ENCODE results near the gene RTN4RL1.

The RTN4RL1 gene

DNA sequence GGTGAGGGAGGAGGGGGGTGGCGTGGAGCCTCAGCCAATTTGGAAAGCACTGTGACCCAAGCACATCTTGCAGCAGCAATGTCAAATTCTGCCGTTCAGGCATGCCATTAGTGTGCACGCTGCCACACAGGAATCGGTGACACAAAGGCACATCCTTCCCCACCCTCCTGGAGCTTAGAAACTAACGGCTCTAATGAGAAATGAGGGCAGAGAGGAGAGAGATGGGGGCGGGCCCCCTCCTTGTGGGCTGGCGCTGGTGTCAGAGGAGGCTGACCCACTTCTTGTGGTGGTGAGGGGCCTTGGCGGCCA is 94.8 kb downstream of the RTN4RL1 start:
- TF ChIP-seq, protein P1, sequence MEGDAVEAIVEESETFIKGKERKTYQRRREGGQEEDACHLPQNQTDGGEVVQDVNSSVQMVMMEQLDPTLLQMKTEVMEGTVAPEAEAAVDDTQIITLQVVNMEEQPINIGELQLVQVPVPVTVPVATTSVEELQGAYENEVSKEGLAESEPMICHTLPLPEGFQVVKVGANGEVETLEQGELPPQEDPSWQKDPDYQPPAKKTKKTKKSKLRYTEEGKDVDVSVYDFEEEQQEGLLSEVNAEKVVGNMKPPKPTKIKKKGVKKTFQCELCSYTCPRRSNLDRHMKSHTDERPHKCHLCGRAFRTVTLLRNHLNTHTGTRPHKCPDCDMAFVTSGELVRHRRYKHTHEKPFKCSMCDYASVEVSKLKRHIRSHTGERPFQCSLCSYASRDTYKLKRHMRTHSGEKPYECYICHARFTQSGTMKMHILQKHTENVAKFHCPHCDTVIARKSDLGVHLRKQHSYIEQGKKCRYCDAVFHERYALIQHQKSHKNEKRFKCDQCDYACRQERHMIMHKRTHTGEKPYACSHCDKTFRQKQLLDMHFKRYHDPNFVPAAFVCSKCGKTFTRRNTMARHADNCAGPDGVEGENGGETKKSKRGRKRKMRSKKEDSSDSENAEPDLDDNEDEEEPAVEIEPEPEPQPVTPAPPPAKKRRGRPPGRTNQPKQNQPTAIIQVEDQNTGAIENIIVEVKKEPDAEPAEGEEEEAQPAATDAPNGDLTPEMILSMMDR (IDR thresholded peaks at IDR 0.05; ENCODE audit: low read depth, low read length), result no peak
- no peak for DNase-seq (ENCODE audit: low read depth, low spot score)
- in situ Hi-C loops (cut with HindIII; ENCODE audit: low sequenced_read_pairs), result no loop called here

DNA sequence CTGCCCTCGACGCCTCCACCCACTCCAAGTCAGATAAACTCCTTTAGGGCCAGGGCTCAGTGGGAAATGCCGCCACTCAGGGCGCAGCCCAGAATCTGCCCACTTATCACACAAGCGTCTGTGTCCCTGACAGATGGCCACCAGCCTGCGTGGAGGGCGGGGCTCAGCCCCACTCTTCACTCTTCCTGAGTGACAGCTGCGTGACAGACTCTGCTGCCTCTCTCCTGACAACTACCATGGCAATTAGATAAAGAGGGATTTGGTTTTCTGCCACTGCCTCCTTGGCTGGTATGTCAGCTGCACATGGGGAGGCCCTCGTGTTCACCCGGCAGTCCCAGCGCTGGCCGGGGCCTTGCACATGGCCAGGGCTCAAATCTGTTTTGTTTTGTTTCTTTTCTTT is 96.2 kb downstream of the RTN4RL1 start:
- in situ Hi-C loops (cut with HindIII; ENCODE audit: low sequenced_read_pairs), result no loop called here
- TF ChIP-seq, protein P1 (IDR thresholded peaks at IDR 0.05; ENCODE audit: low read depth, low read length), result no peak
- DNase-seq (ENCODE audit: low read depth, low spot score), result no peak
- H3K4me3 ChIP-seq (ENCODE audit: low read depth, low read length), result no peak overlapping the region

More for the DNA sequence above, 94.8 kb downstream of the RTN4RL1 start:
- H3K4me3 ChIP-seq (ENCODE audit: low read depth, low read length), result no peak overlapping the region

DNA sequence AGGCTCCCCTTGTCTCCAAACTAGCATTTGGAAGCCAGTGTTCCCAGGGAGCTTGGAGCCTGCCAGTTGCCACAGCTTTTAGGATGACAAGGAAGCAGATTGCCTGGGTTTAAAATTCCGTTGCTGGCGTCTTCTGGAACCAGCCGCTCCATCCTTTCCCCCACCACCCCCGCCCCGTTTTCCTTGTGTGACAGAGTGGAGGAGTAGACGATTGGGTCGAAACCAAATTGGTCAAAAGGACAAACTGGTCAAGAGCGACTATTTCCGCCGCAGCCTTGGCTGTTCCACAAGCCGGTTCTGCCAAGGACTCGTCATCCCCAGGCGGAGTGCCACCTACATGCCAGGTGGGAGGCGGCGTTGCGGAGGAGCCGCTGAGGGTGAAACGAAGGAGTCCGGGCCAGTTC is 104.2 kb downstream of the RTN4RL1 start:
- no peak overlapping the region for H3K4me3 ChIP-seq (ENCODE audit: low read depth, low read length)
- in situ Hi-C loops (cut with HindIII; ENCODE audit: low sequenced_read_pairs), result loop anchor here (25.0 kb wide), 1 partner anchor 116 kb away; the partner anchor contains the start of genes DPH1, OVCA2 and RTN4RL1
- TF ChIP-seq, protein P1 (IDR thresholded peaks at IDR 0.05; ENCODE audit: low read depth, low read length), result no peak
- DNase-seq (ENCODE audit: low read depth, low spot score), result no peak

DNA sequence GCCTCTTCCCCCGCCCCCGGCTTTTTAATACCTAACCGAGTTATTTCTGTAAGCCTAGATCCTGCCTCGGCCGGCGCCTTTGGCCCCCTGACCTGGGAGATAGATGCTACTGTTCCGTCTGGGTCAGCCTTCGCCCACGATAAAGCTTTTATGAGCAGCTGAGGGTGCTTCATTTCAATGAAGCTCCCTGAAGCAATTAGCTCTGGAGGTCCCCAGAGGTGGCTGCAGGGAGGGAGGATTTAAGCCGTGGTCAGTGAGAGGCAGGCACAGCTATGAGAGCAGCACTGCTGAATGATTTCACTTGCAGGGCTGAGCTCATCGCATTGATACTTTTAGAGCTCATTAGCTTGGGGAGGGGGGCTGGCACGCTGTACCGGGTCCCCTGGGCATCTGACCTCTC is 105.9 kb downstream of the RTN4RL1 start:
- DNase-seq (ENCODE audit: low read depth, low spot score), result no peak
- no peak overlapping the region for H3K4me3 ChIP-seq (ENCODE audit: low read depth, low read length)
- TF ChIP-seq, protein P1 (IDR thresholded peaks at IDR 0.05; ENCODE audit: low read depth, low read length), result no peak
- in situ Hi-C loops (cut with HindIII; ENCODE audit: low sequenced_read_pairs), result loop anchor here (25.0 kb wide), 1 partner anchor 118 kb away; the partner anchor contains the start of genes DPH1, OVCA2 and RTN4RL1

DNA sequence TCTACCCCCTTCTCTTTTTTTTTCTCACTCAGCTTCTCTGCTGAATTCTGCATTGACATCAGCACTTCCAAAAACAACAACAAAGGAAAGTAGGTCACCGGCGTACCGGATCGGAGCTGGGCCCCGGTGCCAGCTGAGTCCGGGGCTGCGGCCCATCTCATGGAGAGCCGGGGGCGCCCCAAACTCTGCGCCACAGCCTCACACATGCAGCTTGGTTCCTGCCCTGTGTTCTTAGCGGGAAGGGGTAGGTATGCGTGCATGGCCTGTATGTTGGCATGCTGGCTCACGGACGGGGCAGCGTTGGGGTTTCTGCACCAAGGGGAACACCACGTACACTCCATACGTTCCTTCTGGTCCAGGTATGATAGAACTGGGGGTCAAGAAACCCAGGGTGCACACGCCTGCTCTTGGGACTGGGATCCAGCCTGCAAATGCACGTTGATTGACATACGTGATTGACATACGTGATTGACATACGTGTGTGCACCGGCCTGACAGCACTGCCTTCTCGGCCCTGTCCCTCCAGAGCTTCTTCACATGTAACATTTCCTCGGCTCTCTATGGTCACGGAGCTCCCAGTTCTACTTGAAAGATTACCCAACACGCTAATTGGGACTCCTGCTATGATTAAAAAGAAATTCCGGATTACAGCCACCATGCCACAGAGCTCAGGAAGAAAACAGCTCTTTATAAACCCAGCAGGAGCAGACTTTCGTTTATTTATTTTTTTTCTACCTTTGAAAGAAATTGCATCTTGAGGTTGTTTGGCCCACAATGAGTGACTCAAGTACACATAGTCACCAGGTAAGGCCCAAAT is 106.6 kb downstream of the RTN4RL1 start:
- no peak for DNase-seq (ENCODE audit: low read depth, low spot score)
- no peak overlapping the region for H3K4me3 ChIP-seq (ENCODE audit: low read depth, low read length)
- in situ Hi-C loops (cut with HindIII; ENCODE audit: low sequenced_read_pairs), result loop anchor here (25.0 kb wide), 1 partner anchor 119 kb away; the partner anchor contains the start of genes DPH1, OVCA2 and RTN4RL1
- TF ChIP-seq, protein P1 (IDR thresholded peaks at IDR 0.05; ENCODE audit: low read depth, low read length), result no peak

DNA sequence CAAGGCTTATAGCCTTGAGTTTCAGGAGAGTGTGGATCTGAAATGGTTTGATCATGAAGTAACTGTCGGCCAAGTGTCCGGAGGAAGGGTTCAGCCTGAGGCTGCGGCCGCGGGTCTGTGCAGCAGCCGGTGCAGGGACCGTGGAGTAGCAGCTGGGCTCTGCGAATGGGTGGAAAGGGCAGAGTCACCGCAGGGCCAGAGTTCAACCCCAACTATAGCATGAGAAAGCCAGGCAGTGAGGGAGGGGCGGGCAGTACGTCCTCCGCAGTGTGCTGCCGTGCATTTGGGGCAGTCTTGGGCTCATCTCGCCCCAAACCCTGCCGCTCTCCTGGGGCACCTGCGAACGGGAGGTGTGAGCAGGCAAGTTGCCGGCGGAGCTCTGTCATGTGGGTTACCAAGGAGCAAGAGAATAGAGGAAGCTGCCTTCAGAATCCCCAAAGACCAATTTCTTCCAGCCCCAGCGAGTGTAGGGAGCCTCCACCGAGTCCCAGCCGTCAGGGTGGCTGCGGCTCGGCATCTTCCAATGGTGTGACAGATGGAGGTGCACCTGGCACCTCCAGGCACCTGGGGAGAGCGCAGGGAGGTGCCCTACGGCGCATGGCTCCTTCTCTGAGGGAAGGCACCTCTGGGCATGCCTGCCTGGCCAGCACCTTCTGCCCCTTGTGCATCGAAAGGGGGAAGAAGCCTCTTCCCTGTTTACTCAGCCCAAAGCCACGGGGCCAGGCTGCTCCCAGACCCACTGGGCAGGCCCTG is 108.0 kb downstream of the RTN4RL1 start:
- in situ Hi-C loops (cut with HindIII; ENCODE audit: low sequenced_read_pairs), result loop anchor here (25.0 kb wide), 1 partner anchor 120 kb away; the partner anchor contains the start of genes DPH1, OVCA2 and RTN4RL1
- no peak for DNase-seq (ENCODE audit: low read depth, low spot score)
- H3K4me3 ChIP-seq (ENCODE audit: low read depth, low read length), result no peak overlapping the region
- TF ChIP-seq, protein P1 (IDR thresholded peaks at IDR 0.05; ENCODE audit: low read depth, low read length), result no peak
